Endometrium (tissue), 2 donors: ENCODE data around the gene GAN.
A peak's percentile ranks its signal among the peaks of the same experiment; 100 is the strongest.

Experiments
- FAIRE-seq: peaks from 2 replicates; lab custom pipeline; 2012; peaks lifted over from hg19 to GRCh38; lab: Jason Lieb, UNC
- donor health status: control.
- donor health status: control.

The GAN gene

GRCh38 chr16:81314603-81315270 lies at the start of gene GAN:
TSS of gene GAN (plus strand) at chr16:81314962. CDS start at chr16:81315114, 152 bp downstream.
- FAIRE-seq, result peak; percentile 51

GRCh38 chr16:81265052-81265451 lies 49.7 kb upstream of the GAN start:
- no peak for FAIRE-seq

- FAIRE-seq, result no peak
Observed at GRCh38 chr16:81265658-81266451, 48.9 kb upstream of the GAN start.

- FAIRE-seq, result no peak
Observed at GRCh38 chr16:81266680-81267095, 48.1 kb upstream of the GAN start.

GRCh38 chr16:81268509-81268908 lies 46.3 kb upstream of the GAN start:
- FAIRE-seq, result no peak

GRCh38 chr16:81273223-81273950 lies 41.4 kb upstream of the GAN start:
- FAIRE-seq, result no peak

GRCh38 chr16:81275064-81275532 lies 39.7 kb upstream of the GAN start:
- FAIRE-seq, result no peak

- FAIRE-seq, result no peak
Observed at GRCh38 chr16:81275795-81276194, 39.0 kb upstream of the GAN start.

GRCh38 chr16:81276323-81276722 lies 38.4 kb upstream of the GAN start:
- no peak for FAIRE-seq

GRCh38 chr16:81277541-81278080 lies 37.2 kb upstream of the GAN start:
- no peak for FAIRE-seq

GRCh38 chr16:81278526-81278925 lies 36.2 kb upstream of the GAN start:
- FAIRE-seq, result no peak

GRCh38 chr16:81279392-81279791 lies 35.4 kb upstream of the GAN start:
- FAIRE-seq, result no peak

- no peak for FAIRE-seq
Observed at GRCh38 chr16:81280393-81280792, 34.4 kb upstream of the GAN start.

- FAIRE-seq, result no peak
Observed at GRCh38 chr16:81283044-81283443, 31.7 kb upstream of the GAN start.

GRCh38 chr16:81284995-81285600 lies 29.7 kb upstream of the GAN start:
- FAIRE-seq, result no peak

GRCh38 chr16:81286190-81286589 lies 28.6 kb upstream of the GAN start:
- no peak for FAIRE-seq

GRCh38 chr16:81291117-81291516 lies 23.6 kb upstream of the GAN start:
- FAIRE-seq, result no peak

GRCh38 chr16:81292936-81293335 lies 21.8 kb upstream of the GAN start:
- no peak for FAIRE-seq

- FAIRE-seq, result no peak
Observed at GRCh38 chr16:81293909-81294802, 20.6 kb upstream of the GAN start.

GRCh38 chr16:81296631-81297030 lies 18.1 kb upstream of the GAN start:
- FAIRE-seq, result no peak

- FAIRE-seq, result no peak
Observed at GRCh38 chr16:81307770-81308169, 7.0 kb upstream of the GAN start.
